ENCODE results near the gene NTN1.

Gene NTN1

GRCh38 chr17:9142772-9143494 lies 121.6 kb downstream of the NTN1 start:
- Histone ChIP-seq H3K36me3 (no peaks in the 10 kb centered on the region), H3K27me3 (no peaks in the 10 kb centered on the region), H3K9me3 (no peaks in the 10 kb centered on the region), H3K4me1 (no peaks in the 10 kb centered on the region), H3K4me3 (ENCODE audit: low read depth, low read length) (no peak overlapping the region)
- no peak for DNase-seq
- no peak for TF ChIP-seq CTCF (IDR thresholded peaks at IDR 0.05; ENCODE audit: low read depth, low read length)

- DNase-seq, result no peak
- Histone ChIP-seq H3K36me3 (no peaks in the 10 kb centered on the region), H3K4me1 (no peaks in the 10 kb centered on the region), H3K9me3 (no peaks in the 10 kb centered on the region), H3K4me3 (ENCODE audit: low read depth, low read length) (no peak overlapping the region), H3K27me3 (no peaks in the 10 kb centered on the region)
- no peak for TF ChIP-seq CTCF (IDR thresholded peaks at IDR 0.05; ENCODE audit: low read depth, low read length)
These were observed 123.4 kb downstream of the NTN1 start for GRCh38 chr17:9144502-9145249.

GRCh38 chr17:9146064-9146463 lies 124.8 kb downstream of the NTN1 start:
- no peak for DNase-seq
- Histone ChIP-seq H3K9me3 (no peaks in the 10 kb centered on the region), H3K4me1 (no peaks in the 10 kb centered on the region), H3K4me3 (ENCODE audit: low read depth, low read length) (no peak overlapping the region), H3K27me3 (no peaks in the 10 kb centered on the region), H3K36me3 (no peaks in the 10 kb centered on the region)
- no peak for TF ChIP-seq CTCF (IDR thresholded peaks at IDR 0.05; ENCODE audit: low read depth, low read length)

- H3K4me3 ChIP-seq (ENCODE audit: low read depth, low read length), result no peak overlapping the region
- H3K9me3 ChIP-seq, result no peaks in the 10 kb centered on the region
- no peak for TF ChIP-seq CTCF (IDR thresholded peaks at IDR 0.05; ENCODE audit: low read depth, low read length)
- no peaks in the 10 kb centered on the region for H3K36me3 ChIP-seq
- DNase-seq, result no peak
- no peaks in the 10 kb centered on the region for H3K27me3 ChIP-seq
- no peaks in the 10 kb centered on the region for H3K4me1 ChIP-seq
These were observed 127.7 kb downstream of the NTN1 start for GRCh38 chr17:9148905-9149525.

GRCh38 chr17:9150446-9151090 lies 129.3 kb downstream of the NTN1 start:
- no peak overlapping the region for H3K4me3 ChIP-seq (ENCODE audit: low read depth, low read length)
- no peak for DNase-seq
- H3K36me3 ChIP-seq, result no peaks in the 10 kb centered on the region
- no peak for TF ChIP-seq CTCF (IDR thresholded peaks at IDR 0.05; ENCODE audit: low read depth, low read length)
- H3K9me3 ChIP-seq, result no peaks in the 10 kb centered on the region
- H3K4me1 ChIP-seq, result no peaks in the 10 kb centered on the region
- no peaks in the 10 kb centered on the region for H3K27me3 ChIP-seq

Measured in BE2C (cell line).